Inflammatory macrophage treated with lipopolysaccharide for 1 hour (primary cell): ENCODE data around the gene FGD4.

Experiments used
- DNase-seq, 2 donors: peaks; one replicate each; pipeline ENCODE4 v3.0.0-alpha.2; 2020 to 2022

Gene FGD4

DNA sequence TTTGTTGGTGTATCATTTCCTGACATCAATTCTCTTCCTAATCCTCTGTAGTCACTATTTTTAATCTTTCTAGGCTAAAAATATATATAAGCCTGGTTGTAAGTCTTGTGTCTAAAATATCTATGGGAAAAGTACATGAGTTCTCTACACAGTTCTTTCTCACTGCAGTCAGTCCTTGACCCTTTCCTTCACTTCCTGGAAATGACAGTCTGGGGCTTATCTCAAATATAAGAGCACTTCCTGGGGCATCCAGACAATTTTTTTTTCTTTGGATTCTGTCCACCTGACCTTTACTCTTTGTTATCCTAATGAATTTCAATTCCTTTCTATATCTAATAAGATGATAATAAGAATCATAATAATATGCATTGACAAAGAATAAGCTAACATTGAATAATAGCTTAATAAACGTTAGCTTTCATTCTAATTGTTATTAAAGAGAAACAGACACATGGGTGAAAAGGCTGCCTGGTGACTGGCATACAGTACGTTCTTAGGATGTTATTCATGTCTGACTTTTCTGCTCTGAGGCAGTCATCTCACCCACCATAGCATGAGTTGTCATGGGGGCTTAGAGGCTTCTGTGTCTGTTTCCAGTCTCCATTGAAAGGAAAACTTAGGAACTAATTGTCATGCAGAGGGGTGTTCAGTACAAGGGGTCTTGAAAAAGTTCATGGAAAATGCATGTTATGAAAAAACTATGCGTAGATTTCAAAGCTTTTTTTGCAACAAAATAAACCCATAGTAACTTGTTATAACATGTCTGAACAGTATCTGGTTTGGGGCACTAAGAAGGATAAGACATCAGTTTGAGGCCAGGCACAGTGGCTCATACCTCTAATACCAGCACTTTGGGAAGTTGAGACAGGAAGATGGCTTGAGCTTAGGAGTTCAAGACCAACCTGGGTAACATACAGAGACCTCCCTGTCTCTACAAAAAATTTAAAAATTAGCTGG, 213.6 kb downstream of the FGD4 start:
- no peak for DNase-seq

DNA sequence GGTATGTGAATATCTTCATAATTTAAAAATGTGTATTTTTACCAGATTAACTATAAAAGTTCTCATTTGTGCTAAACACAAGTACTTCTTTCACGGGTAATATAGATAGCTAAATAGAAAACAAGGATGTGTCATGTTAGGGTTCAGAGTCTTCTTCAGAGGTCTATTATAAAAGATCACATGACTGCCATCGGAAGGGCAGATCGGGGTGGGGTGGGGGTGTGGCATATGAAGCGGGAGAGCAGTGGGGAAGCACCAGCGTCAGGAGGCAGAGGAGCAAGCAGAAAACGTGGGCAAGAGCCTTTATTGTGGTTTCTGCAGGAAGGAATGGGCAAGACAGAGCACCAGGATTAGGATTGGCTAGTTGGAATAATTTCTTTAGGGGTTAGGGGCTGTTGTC, 216.1 kb downstream of the FGD4 start:
- DNase-seq: peak; percentile 32 to 63

DNA sequence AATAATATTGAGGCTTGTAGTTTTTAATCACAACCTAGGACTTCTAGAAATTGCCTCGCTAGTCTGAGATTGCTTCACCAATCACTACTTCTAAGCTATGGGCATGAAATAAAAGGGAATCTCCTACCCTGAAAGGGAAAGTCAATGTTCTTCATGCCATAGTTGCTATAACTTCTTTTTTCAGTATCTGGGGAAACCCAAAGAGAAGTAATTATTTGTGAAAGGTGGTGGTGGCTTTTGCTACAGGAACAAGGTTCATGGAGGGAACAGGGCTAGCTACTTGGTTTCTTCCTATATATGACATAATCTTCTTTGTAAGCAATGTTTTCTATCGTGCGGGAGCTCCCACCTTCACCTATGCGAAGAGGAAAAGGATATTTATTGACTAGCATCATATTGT, 218.2 kb downstream of the FGD4 start:
- peak; percentile 67 to 85 for DNase-seq

GRCh38 chr12:32618115-32618514, 218.8 kb downstream of the FGD4 start:
- DNase-seq: no peak

DNA sequence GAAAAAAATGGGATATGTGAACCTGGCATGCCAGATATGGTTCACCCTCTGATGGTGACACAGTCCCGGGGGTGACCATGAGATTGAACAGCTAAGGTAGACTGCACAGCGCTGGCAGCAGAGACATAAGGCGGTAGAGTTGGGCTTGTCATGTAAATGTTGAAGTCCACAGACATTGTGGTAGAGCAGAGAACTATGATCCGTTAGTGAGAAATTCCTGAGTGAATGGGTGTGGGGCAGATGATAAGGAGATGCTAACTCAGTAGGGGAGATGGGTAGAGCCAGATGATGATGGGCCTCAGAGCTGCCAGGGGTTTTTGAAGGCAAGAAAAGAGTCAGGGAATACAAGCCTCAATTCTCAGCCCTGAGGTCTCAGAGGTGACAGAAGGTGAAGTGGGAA, 228.6 kb downstream of the FGD4 start:
- no peak for DNase-seq

GRCh38 chr12:32641287-32641901, 242.0 kb downstream of the FGD4 start:
- no peak for DNase-seq

- no peak for DNase-seq
Observed at GRCh38 chr12:32644431-32644830, 245.1 kb downstream of the FGD4 start.

GRCh38 chr12:32647275-32647674, 247.9 kb downstream of the FGD4 start:
- no peak for DNase-seq

- no peak for DNase-seq
Observed at GRCh38 chr12:32650508-32650907, 251.2 kb downstream of the FGD4 start.

DNA sequence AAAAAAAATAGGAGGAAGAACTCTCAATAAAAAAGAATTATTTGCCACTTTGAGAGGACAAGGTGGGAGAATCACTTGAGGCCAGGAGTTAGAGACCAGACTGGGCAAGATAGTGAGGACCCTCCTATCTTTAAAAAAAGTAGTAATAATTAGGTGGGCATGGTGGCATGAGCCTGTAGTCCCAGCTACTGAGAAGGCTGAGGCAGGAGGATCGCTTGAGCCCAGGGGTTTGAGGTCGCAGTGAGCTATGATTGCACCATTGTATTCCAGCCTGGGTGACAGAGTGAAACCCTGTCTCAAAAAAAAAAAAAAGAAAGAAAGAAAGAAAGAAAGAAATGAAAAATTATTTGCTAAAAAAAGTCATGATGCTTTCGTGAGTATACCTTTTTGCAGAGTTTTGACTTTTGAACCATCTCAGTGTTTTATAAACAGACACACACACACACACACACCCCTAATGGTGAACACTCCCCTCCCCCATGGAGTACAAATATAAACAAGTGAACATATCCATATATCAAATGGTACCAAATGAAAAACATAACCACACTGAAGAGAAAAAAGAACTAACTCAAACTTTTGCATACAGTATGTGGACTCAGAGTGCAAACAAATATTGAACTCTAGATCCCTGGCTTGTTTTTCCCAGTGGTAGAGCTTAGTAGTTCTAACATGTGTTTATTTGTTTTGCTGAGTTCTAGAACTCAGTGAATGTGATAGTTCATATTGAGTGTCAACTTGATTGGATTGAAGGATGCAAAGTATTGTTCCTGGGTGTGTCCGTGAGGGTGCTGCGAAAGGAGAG, 252.0 kb downstream of the FGD4 start:
- no peak for DNase-seq

- no peak for DNase-seq
Observed at GRCh38 chr12:32651956-32652210, 252.5 kb downstream of the FGD4 start.

DNA sequence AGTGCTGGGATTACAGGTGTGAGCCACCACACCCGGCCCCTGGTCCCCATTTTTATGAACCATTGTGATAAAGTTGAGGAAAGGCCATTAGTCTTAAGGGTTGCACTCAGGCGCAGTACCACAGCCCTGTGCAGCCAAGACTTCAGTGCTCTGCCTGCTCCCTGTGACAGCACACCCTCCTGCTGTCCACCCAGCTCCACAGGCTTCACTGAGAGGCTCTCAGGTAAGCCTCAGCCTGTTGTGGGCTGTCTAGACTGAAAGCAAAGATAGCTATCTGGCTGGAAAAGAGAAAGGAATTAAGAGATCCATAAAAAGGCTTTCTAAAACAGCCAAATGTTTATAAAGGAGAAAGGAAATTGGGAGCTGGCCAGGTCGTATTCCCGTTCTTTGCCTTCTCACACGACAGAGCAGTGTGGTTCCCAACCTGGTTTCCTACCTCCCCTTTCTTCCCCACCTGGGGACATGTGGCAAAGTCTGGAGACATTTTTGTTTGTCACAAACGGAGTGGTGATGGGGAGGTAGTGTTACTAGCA, 260.6 kb downstream of the FGD4 start:
- DNase-seq: no peak

DNA sequence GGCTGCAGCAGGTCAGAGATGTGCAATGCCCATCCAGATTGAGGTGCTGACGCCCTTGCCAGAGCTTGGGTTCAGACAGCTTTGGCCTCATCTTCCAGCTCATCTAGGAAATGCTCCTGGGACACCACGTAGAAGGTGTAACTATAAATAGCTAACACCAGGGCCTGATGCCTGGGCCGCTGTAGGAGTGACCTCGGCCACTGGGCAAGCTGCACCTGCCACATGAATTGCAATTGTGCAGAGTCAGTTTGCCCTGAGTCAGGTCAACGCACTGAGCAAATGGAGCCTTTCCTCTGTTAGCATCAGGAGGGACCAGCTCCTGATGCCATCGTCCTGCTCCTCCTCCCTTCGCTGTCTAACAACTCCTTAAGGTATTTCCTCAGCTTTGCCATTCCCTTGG, 262.3 kb downstream of the FGD4 start:
- no peak for DNase-seq

- DNase-seq: no peak
Observed at GRCh38 chr12:32662665-32663064, 263.3 kb downstream of the FGD4 start.

GRCh38 chr12:32666018-32666417, 266.7 kb downstream of the FGD4 start:
- no peak for DNase-seq

GRCh38 chr12:32669584-32669983, 270.2 kb downstream of the FGD4 start:
- DNase-seq: no peak

DNA sequence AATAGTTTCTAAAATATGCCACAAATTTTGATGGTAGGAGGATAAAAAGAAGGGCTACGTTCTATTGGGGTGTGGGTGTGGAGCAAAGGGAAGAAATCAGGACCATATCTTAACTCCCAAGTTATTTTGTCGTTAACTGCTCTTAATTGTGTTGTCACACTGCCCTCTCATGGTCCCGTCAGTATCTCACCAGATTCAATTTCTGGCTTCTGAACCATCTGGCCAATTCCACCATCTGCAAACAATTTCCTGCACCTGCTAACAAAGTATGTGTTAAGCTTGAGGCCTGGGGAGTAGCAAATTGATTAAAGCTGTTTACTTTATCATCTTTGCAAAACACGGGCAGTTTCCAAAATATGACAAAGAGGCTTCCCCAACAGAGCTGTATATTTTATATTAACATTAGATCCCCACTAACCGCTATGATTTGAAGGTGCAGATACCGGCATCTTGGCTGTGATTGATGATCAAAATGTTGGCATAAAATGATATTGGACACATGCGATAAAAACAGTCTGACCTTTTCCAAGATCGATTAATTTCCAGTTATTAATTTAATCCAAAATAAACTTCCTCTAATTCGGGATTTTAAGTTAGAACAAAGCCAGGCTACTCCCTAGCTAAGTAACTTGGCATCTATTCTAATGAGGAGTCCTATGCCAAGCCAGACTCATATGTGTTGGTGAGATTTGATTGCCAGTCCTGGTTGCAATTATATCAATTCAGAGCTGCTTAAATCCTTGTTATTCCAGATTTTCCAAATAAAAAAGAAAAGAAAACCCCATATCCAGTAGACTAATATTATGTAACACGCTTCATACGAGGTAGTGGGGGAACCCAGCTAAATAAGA, 272.8 kb downstream of the FGD4 start:
- DNase-seq: peak; percentile 29 to 58

DNA sequence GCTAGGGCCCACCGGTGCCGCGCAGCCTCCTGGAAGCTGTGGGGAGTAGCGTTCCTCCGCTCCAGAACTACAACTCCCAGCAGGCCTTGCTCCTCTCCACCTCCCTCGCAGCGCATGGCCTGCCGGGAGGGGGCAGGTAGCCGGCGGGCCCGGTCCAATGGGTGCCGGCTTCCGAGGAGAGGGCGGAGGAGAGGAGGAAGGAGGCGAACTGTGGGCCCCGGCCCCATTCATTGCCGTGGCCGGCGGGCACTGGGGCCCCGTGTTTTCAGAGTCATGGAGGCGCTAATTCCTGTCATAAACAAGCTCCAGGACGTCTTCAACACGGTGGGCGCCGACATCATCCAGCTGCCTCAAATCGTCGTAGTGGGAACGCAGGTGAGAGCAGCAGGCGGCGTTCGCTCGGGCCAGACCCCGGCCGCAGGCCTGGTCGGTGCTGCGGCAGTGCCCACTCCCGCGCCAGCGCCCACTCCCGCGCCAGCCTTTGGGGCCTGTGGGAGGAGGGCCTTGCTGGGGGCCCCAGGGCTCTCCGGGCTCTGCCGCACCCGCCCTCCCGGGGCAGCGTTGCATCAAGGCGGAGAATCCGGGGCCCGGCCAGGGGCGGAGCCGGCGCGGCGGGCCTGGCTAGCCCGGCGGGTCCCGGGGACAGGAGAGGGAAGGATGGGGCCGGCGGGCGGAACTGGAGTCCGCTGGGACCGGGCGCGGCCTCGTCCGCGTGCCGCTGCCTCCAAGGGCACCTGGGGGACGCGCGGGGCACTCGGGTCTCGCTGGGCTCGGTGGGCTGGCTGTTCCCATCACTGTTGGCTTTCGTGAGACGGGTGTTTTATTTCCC, 279.9 kb downstream of the FGD4 start, which contains the start of gene DNM1L:
Gene DNM1L, plus strand, starts transcription at position 211 of the 829 bp plus-strand sequence. Its CDS starts 63 bp downstream, at position 274.
- peak; percentile 93 to 95 for DNase-seq

DNA sequence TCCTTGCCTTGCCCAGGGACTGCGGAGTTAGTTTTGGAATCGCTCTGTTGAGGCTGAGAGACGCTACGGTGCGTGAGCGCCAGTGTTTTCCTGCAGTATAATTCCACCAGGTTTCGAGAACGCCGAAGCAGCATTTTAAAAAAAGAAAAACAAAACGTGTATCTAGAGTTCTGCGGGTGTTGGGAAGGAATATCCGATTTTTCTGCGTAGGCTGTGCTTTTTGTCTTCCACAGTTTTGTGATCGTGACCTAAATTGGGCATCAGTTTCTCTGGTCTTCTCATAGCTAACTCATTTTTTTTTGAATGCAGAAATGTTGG, 280.5 kb downstream of the FGD4 start:
- DNase-seq: no peak

GRCh38 chr12:32680787-32681186, 281.4 kb downstream of the FGD4 start:
- peak in 1 of 2 donors; percentile 26 for DNase-seq

DNA sequence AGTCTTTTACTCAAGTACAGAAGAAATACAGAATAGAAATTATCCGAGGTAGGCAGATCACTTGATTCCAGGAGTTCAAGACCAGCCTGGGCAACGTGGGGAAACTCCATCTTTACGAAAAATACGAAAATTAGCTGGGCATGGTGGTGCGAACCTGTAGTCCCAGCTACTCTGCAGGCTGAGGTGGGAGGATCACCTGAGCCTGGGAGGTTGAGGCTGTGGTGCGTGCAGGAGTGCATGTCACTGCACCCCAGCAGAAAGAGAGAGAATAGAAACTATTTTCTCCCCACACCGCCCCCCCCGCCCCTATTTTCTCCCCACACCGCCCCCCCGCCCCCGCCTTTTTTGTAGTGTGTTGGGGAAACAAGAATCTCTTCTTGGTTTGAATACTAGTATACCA, 281.9 kb downstream of the FGD4 start:
- no peak for DNase-seq

DNA sequence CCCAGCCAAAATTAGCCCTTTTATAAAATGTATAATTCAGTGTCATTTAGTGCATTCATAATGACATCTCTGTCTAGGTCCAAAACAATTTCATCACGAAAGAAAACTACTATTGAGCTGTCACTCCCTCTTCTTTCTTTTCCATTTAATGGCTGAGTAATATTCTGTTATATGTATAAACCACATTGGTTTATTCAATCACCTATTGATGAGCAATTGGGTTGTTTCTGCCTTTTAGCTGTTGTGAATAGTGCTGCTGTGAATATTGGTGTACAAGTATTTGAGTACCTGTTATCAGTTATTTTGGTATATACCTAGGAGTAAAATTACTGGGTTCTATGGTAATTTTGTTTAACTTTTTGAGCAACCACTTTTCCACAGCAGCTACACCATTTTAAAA, 287.0 kb downstream of the FGD4 start:
- DNase-seq: no peak
